HG02678 (cell line): ENCODE measurements around the gene CABCOCO1.

ENCODE experiments used
- ATAC-seq: cut with Tn5 transposase; IDR thresholded peaks from one replicate; pipeline ENCODE4 v1.9.1; 2021; ENCODE audit warnings: mild to moderate bottlenecking, moderate library complexity; ENCODE audit not compliant: unreplicated experiment

CABCOCO1 gene

DNA sequence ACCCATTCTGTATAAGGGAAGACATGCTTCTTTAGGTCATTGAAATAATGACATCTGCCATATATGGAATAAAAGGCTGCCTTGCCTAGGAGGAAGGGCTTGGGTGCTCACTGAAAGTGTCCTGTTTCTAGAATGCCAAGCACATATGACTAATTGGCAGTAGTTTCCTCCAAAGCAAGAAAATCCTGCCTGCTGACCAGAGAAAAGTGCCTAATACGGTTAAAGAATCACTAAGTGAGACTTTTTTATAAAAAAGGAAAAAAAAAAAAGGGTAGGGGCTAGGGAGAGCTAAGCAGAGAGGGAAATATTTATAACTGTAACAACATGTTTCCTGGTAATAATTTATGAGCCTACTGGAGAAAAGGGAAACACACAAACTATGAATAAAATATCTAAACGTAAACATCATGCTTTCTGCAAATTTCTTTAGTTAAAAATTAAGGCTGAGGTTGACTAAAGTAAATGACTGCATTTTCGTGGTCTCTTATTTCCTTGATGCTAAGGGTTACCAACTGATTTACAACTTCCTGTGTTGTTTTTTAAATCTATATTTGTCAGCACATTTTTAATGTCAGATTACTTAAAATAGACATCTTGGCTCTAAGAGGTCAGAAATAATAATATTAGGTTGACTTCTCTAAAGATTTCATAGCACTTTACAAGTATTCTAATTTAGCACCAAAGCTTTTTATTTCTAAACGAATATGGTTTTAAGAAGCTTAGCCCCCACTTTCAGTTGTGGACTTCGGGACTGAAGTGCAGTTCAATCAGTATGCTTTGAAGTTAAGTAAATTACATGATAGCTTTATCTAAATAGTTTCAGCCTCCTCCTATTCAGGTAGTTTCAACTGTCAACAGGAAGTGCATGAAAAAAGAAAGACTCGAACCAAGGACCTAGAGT is 89.6 kb downstream of the CABCOCO1 start:
- ATAC-seq: peak; percentile 47

- ATAC-seq: no peak
Measured at GRCh38 chr10:61753453-61753852, 90.7 kb downstream of the CABCOCO1 start.

DNA sequence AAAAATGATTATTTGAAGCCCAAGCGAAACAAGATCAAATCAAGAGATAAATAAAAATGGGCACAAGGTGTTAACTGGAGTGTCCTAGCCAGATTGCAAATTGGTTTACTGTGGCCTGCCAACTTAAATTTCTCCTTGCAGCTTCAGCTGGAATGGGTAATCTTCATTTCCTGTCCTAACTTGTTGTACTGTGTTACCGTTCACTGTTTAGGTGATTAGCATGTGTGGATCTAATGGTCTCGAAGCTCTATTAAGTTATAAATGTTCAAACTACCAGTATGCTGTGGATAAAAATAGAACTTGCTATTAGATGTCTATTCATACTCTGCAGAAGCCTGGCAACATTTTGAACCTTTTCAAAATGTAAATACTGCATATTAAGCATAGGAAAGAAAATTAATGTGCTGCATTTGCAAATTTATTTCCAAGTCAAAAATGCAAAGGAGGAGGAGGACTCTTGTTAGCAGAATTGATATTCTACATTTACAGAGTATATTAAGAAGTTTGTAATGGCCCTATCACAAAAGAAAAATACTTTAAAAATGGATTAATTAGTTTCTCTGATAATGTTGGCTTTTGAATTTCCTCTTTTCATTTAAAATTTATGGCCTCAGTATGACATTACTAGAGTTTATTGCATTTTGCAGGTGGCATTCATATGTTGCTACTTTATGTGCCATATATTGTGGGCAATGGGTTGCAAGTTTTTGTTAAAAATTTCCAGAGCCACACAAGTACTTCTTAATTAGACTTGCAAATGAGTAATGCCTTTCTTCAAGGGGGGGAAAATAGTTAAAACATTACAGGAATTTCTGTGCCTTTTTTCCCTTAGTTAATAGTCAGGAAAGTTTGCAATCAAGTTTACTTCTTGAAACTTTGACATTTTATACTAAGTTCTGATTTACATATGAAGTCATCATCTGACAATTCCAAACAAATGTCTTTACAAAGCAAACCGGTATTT is 92.1 kb downstream of the CABCOCO1 start:
- ATAC-seq: no peak

DNA sequence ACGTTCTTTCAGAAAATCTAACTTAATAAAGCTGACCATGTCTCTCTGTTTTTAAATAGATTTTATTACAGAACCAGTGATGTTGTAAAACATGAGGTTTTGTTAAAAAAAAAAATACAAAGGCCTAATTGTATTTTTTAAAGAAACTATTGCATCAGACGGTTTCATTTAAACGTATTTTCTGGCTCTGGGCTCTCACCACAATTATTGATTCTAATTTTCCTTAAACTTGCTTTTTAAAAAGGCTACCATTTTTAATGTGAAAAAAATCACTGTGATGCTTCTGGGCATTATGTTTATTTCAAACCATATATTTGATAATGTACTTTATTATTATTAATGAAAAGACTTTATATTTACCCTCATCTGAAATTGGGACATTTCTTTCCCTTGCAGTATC is 94.3 kb downstream of the CABCOCO1 start:
- no peak for ATAC-seq

DNA sequence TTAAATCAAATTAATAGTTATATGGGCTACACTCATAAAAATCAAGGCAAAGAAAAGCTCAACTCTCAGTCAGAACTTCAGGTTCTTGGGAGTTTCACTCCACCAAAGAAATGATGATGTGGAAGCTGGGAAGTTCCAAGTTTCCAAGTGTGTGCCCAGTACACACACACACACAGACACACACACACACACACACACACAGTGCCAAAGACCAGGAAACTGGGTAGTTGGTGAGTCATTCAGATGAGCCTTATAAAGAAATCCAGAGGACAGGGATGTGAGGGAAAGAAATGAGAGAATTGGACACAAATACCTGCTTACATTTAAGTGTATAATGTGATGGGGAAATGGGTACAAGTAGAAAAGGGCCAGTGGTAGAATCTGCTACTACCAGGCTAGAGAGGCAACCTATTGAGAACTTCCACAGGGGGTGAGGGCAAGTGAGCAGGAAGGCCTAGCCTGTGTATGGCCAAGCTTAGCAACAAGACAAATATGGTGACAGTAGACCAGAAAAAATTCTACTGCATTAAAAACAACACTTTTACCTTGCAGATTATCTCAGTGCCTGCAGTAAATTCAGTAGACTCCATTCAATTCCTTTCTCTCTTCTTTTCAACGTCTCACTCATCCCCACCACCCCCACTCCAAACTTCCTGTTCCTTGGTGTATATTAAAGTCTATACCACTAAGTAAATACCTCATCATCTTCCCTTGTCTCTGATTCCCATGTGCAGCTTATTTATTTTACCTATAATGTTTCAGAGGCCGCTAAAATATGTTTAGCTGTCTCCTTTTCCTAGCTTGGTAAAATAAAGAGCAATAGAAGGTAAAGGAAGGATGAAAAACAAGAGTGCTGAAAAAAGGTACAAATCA is 95.0 kb downstream of the CABCOCO1 start:
- ATAC-seq: no peak

- no peak for ATAC-seq
Measured at GRCh38 chr10:61758433-61758832, 95.7 kb downstream of the CABCOCO1 start.

- no peak for ATAC-seq
Measured at GRCh38 chr10:61759751-61760150, 97.0 kb downstream of the CABCOCO1 start.

DNA sequence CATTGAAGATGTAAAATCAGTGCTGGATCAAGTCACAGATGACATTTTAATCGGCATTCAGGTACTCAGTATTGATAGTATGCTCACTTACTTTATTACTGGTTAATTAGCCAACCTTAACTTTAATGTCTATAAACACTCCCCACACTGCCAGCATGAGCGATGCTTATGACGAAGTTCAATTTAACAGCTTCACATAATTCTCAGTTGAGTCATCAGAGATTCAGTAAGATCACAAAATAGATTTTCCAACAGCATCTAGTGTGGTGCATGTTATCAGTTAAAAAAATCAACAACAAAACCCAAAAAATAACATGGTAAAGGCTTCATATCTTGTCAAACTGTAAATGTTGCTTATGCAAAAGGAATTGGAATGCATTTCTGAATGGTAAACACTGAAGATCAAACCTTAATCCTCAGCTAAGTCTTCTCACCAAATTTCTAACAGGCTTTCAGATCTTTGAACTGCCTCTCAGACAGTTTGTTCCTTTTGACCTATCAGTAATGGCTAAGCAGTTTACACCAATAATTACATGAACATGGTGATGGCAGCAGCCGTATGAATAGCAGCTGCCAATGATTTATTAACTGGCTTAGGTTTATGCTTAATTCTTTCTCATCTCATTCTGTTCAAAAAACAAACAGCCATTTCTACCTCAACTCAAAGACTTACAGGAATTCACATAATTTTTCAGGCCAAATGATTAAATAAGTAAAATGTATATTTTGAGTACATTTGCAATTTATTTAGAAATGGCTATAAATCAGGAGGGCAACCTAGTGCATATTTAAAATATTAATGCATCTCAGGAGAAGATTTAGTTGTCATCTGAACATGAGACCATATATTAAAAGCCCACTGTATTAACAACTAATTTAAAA is 98.5 kb downstream of the CABCOCO1 start:
- ATAC-seq: no peak

DNA sequence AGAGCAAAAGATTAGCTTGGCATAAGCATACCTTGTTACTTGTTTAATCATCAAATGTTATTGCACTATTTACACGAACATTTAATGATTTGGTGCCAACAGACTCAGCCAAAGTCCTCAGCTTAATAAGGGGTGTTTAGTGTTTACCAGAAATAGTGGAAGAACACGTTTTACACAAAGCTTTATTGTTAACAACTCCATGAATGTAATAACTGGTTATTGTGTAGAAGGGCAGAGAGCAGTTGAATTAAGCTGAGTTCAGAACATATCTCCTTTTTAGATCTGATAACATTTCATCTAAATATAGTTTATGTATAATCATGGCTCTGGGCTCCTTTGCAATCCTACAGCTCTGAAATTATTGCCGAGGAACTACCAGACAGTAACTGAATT is 99.1 kb downstream of the CABCOCO1 start:
- ATAC-seq: no peak

GRCh38 chr10:61763778-61764177 is 101.0 kb downstream of the CABCOCO1 start:
- ATAC-seq: no peak

DNA sequence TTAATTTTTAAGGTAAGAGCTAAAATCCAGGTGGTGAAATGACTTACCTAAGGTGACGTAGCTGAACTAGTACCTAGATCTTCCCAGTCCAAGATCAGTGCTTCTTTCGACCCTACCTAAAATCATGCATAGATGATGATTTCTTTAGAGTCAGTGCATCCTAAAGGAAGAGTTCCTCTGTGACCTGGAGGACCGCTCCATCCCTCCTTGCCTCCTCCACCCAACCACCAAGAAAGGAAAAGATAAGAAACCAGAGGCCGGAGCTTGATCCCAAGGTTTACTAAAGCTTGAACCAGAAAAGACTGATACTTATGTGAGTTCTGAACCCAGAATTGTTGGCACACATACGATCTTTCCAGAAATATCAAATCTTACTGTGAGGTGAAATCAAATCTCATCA is 101.8 kb downstream of the CABCOCO1 start:
- ATAC-seq: no peak

DNA sequence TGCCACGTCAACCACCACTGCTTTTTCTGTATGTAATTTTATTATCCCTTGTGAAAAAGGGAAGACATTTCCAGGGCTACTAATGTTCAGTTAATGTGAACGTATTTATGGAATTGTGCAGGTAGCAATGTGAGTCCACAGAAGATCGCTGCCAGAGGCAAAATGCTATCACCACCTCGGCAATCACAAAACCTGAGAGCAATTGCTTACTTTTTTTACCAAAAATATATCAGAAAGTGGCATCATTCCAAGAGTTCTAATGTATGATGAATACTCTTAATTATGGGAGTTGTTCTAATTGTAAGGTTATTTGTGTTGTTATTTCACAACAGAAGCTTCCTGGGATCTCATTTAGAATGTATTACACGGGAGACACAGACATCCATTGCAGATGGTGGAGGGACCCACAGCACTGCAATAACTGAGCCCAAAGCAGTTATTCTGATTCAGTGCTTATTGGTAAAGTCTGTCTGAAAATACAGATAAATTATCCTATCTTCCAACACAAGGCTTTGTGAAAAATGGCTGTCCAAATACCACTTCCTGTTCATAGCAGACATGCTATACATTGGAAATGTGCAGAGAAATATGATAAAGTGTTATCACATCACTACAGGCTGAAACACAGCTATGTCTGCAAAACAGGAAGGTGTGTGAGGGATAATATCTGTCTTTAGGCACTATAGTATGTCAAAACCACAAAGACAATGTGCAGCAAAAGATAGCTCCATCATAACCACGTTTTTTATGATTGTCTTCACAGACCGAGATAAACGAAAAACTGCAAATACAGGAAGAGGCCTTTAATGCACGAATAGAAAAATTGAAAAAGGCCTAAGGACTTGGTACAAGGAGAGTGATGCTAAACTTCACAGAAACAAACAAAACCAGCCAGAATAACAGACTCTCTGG is 102.7 kb downstream of the CABCOCO1 start:
- no peak for ATAC-seq

GRCh38 chr10:61766927-61767326 is 104.2 kb downstream of the CABCOCO1 start:
- ATAC-seq: no peak

DNA sequence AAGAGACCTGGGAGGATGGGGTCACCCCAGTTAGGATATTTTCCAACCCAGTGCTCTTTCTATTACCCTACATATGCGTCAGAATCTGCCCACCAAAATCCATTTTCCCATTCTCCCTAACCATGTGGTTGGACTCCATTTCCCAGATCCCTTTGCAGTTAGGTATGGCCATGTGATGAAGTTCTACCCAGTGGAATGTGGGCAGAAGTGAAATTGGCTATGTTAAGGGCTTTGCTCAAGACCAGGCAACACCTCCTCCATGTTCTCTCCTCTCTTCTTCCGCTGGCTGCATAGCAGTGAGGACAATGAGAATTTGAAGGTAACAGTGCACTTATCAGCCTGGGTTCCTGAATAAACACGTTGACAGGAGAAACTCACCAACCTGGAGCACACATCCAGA is 111.3 kb downstream of the CABCOCO1 start:
- ATAC-seq: no peak

DNA sequence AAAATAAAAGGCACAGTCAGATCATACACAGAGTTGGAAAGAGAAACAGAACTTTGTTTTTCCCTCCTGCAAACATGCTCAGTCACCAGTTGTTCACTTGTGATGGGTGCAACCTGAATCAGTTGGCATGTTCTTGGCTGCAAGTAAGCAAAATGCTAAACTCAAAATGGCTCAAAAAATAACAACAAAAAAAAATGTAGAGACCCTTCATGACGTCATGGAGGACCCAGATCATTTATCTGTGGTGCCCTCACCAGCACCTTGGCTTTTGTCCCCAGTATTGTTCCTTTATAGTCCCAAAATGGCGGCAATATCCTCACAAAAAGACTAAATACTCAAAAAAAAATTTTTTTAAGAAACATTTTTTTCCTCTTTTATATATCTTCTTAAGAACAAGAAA is 112.4 kb downstream of the CABCOCO1 start:
- ATAC-seq: no peak

- no peak for ATAC-seq
Measured at GRCh38 chr10:61776615-61777266, 114.0 kb downstream of the CABCOCO1 start.

- ATAC-seq: no peak
Measured at GRCh38 chr10:61778137-61778536, 115.4 kb downstream of the CABCOCO1 start.

GRCh38 chr10:61779276-61779675 is 116.5 kb downstream of the CABCOCO1 start:
- no peak for ATAC-seq
